SK-N-SH treated with all-trans-retinoic acid at 6 μM for 48 hours (cell line): Measurements from ENCODE around the gene SIRT4.

Experiments used
- ATAC-seq: fragments of 200-7000 bp; cut with Tn5 transposase; 3 replicates; pipeline ENCODE4 v1.9.1; 2020; ENCODE audit warnings: mild to moderate bottlenecking, moderate library complexity
- BACH2 ChIP-seq: fragments of 250-450 bp; sonication (Bioruptor Pico); IDR thresholded peaks from 2 replicates; pipeline ENCODE4 v1.9.0; 2021; ENCODE audit warnings: mild to moderate bottlenecking, borderline replicate concordance
- CREB5 ChIP-seq: fragments of 250-450 bp; sonication (Bioruptor Pico); IDR thresholded peaks from 2 replicates; pipeline ENCODE4 v1.5.1; 2020; ENCODE audit warnings: low read depth, mild to moderate bottlenecking, moderate library complexity
- CSDC2 ChIP-seq: fragments of 250-450 bp; sonication (Bioruptor Pico); IDR thresholded peaks from 2 replicates; pipeline ENCODE4 v1.5.0; 2020; ENCODE audit warnings: mild to moderate bottlenecking, moderate library complexity
- ESRRG ChIP-seq: fragments of 250-450 bp; sonication (Bioruptor Pico); IDR thresholded peaks from 2 replicates; pipeline ENCODE4 v1.6.1; 2021; ENCODE audit warnings: mild to moderate bottlenecking
- GLIS3 ChIP-seq: fragments of 250-450 bp; sonication (Bioruptor Pico); IDR thresholded peaks from 2 replicates; pipeline ENCODE4 v1.5.0; 2020; ENCODE audit warnings: mild to moderate bottlenecking, moderate library complexity
- ISL1 ChIP-seq: fragments of 250-450 bp; sonication (Bioruptor Pico); IDR thresholded peaks from 2 replicates; pipeline ENCODE4 v2.1.2; 2022; ENCODE audit warnings: mild to moderate bottlenecking, moderate library complexity
- OSR1 ChIP-seq: fragments of 250-450 bp; sonication (Bioruptor Pico); IDR thresholded peaks from 2 replicates; pipeline ENCODE4 v1.8.0; 2022; ENCODE audit warnings: moderate library complexity, mild to moderate bottlenecking, inconsistent platforms
- PPARA ChIP-seq: fragments of 250-450 bp; sonication (Bioruptor Pico); IDR thresholded peaks from 2 replicates; pipeline ENCODE4 v1.5.0; 2020; ENCODE audit warnings: mild to moderate bottlenecking, borderline replicate concordance
- RARB ChIP-seq: fragments of 250-450 bp; sonication (Bioruptor Pico); IDR thresholded peaks from 2 replicates; pipeline ENCODE4 v1.8.0; 2021; ENCODE audit warnings: mild to moderate bottlenecking, moderate library complexity
- SNAI2 ChIP-seq: fragments of 250-450 bp; sonication (Bioruptor Pico); IDR thresholded peaks from 2 replicates; pipeline ENCODE4 v1.5.0; 2020; ENCODE audit warnings: mild to moderate bottlenecking, moderate library complexity
- TCF4 ChIP-seq: fragments of 250-450 bp; sonication (Bioruptor Pico); IDR thresholded peaks from 2 replicates; pipeline ENCODE4 v1.8.0; 2021; ENCODE audit warnings: mild to moderate bottlenecking, moderate library complexity, borderline replicate concordance
- TOX ChIP-seq: fragments of 250-450 bp; sonication (Bioruptor Pico); IDR thresholded peaks from 2 replicates; pipeline ENCODE4 v1.8.0; 2021; ENCODE audit warnings: mild to moderate bottlenecking, moderate library complexity, borderline replicate concordance
- ZC3H10 ChIP-seq: fragments of 250-450 bp; sonication (Bioruptor Pico); IDR thresholded peaks from 2 replicates; pipeline ENCODE4 v1.5.1; 2021; ENCODE audit warnings: mild to moderate bottlenecking, moderate library complexity
- ZFP3 ChIP-seq: fragments of 250-450 bp; sonication (Bioruptor Pico); IDR thresholded peaks from 2 replicates; pipeline ENCODE4 v1.5.0; 2020; ENCODE audit warnings: mild to moderate bottlenecking, moderate library complexity
- ZFP30 ChIP-seq: fragments of 450-650 bp; formaldehyde crosslinking; IDR thresholded peaks from 2 replicates; pipeline ENCODE4 v1.5.0; 2022; ENCODE audit warnings: mild to moderate bottlenecking, moderate library complexity
- ZNF565 ChIP-seq: fragments of 450-650 bp; formaldehyde crosslinking; conservative IDR thresholded peaks from 2 replicates; pipeline ENCODE4 v1.5.0; 2020; ENCODE audit warnings: low read depth, mild to moderate bottlenecking, moderate library complexity
- ZNF70 ChIP-seq: fragments of 450-650 bp; formaldehyde crosslinking; IDR thresholded peaks from 2 replicates; pipeline ENCODE4 v1.5.0; 2020; ENCODE audit warnings: mild to moderate bottlenecking, moderate library complexity
- ZNF8 ChIP-seq: fragments of 450-650 bp; formaldehyde crosslinking; IDR thresholded peaks from 2 replicates; pipeline ENCODE4 v1.5.0; 2020; ENCODE audit warnings: mild to moderate bottlenecking, moderate library complexity
- TF ChIP-seq, protein P1 (sequence below): fragments of 250-450 bp; sonication (Bioruptor Pico); IDR thresholded peaks from 2 replicates; pipeline ENCODE4 v1.5.0; 2020; ENCODE audit warnings: mild to moderate bottlenecking, moderate library complexity
- TF ChIP-seq, protein P2 (sequence below): fragments of 250-450 bp; sonication (Bioruptor Pico); IDR thresholded peaks from 2 replicates; pipeline ENCODE4 v1.8.0; 2021; ENCODE audit warnings: low read depth, mild to moderate bottlenecking, moderate library complexity, borderline replicate concordance
- TF ChIP-seq, protein P3 (sequence below): fragments of 250-450 bp; sonication (Bioruptor Pico); IDR thresholded peaks from 2 replicates; pipeline ENCODE4 v1.5.1; 2021; ENCODE audit warnings: mild to moderate bottlenecking, moderate library complexity
- TF ChIP-seq, protein P4 (sequence below): fragments of 250-450 bp; sonication (Bioruptor Pico); IDR thresholded peaks from 2 replicates; pipeline ENCODE4 v1.8.0; 2020; ENCODE audit warnings: mild to moderate bottlenecking, moderate library complexity, borderline replicate concordance

Gene SIRT4

DNA sequence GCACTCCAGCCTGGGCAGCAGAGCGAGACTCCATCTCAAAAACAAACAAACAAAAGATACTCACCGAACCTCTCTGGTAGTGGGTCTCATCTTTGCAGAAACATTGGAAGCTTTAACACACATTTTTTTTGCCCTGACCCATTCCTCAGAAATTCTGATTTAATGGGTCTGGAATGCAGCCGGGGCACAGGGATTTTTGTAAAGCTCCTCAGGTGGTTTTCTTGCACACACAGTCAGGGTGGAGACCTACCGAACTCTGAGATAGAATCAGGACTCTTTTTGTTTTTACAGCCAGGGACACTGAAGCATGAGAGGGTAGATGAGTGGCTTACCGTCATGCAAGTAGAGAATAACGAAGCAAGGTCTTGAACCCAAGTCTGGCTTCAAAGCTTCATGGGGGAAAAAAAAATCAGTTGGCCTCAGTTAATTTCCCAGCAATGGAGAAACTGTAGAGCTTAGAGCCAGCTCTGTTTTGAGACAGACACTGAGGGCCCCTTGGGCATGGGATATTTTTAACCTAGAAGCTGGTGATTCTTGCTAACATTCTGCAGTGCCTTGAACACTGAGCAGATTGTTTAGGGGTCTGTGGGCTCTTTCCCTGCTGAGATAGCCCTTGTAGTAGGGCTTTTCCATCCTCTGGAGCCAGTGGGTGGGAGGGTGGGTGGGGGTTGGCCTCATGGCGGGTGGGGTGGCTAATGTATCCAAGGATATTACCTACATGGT lies 15.2 kb upstream of the SIRT4 start:
- no peak for ATAC-seq
- no peak for TF ChIP-seq PPARA (CRISPR knock-in tag)
- no peak for TF ChIP-seq RARB
- no peak for TF ChIP-seq ZFP30 (CRISPR knock-in tag)
- no peak for TF ChIP-seq ESRRG (CRISPR knock-in tag)
- TF ChIP-seq, protein P1, sequence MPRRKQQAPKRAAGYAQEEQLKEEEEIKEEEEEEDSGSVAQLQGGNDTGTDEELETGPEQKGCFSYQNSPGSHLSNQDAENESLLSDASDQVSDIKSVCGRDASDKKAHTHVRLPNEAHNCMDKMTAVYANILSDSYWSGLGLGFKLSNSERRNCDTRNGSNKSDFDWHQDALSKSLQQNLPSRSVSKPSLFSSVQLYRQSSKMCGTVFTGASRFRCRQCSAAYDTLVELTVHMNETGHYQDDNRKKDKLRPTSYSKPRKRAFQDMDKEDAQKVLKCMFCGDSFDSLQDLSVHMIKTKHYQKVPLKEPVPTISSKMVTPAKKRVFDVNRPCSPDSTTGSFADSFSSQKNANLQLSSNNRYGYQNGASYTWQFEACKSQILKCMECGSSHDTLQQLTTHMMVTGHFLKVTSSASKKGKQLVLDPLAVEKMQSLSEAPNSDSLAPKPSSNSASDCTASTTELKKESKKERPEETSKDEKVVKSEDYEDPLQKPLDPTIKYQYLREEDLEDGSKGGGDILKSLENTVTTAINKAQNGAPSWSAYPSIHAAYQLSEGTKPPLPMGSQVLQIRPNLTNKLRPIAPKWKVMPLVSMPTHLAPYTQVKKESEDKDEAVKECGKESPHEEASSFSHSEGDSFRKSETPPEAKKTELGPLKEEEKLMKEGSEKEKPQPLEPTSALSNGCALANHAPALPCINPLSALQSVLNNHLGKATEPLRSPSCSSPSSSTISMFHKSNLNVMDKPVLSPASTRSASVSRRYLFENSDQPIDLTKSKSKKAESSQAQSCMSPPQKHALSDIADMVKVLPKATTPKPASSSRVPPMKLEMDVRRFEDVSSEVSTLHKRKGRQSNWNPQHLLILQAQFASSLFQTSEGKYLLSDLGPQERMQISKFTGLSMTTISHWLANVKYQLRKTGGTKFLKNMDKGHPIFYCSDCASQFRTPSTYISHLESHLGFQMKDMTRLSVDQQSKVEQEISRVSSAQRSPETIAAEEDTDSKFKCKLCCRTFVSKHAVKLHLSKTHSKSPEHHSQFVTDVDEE (CRISPR knock-in tag): no peak
- no peak for TF ChIP-seq BACH2 (CRISPR knock-in tag)
- TF ChIP-seq CSDC2: no peak
- TF ChIP-seq SNAI2: no peak
- no peak for TF ChIP-seq TCF4
- TF ChIP-seq, protein P2, sequence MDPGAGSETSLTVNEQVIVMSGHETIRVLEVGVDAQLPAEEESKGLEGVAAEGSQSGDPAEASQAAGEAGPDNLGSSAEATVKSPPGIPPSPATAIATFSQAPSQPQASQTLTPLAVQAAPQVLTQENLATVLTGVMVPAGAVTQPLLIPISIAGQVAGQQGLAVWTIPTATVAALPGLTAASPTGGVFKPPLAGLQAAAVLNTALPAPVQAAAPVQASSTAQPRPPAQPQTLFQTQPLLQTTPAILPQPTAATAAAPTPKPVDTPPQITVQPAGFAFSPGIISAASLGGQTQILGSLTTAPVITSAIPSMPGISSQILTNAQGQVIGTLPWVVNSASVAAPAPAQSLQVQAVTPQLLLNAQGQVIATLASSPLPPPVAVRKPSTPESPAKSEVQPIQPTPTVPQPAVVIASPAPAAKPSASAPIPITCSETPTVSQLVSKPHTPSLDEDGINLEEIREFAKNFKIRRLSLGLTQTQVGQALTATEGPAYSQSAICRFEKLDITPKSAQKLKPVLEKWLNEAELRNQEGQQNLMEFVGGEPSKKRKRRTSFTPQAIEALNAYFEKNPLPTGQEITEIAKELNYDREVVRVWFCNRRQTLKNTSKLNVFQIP (CRISPR knock-in tag): no peak
- TF ChIP-seq ZNF70 (CRISPR knock-in tag): no peak
- TF ChIP-seq ZFP3 (CRISPR knock-in tag): no peak

DNA sequence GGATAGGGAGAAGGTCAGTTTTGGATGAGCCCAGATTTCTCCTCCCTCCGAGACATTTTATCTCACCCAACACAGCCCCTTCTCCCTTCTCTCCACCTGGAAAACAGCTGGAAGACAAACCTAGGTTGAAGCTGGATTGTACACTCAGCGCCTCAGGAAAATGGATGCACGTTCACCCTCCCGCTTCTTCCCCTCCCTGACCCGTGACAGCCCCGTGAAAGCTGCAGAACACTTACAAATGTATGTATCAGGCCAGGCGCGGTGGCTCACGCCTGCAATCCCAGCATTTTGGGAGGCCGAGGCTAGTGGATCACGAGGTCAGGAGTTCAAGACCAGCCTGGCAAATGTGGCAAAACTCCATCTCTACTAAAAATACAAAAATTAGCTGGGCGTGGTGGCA lies 14.6 kb upstream of the SIRT4 start:
- ATAC-seq: no peak
- TF ChIP-seq, protein P3, sequence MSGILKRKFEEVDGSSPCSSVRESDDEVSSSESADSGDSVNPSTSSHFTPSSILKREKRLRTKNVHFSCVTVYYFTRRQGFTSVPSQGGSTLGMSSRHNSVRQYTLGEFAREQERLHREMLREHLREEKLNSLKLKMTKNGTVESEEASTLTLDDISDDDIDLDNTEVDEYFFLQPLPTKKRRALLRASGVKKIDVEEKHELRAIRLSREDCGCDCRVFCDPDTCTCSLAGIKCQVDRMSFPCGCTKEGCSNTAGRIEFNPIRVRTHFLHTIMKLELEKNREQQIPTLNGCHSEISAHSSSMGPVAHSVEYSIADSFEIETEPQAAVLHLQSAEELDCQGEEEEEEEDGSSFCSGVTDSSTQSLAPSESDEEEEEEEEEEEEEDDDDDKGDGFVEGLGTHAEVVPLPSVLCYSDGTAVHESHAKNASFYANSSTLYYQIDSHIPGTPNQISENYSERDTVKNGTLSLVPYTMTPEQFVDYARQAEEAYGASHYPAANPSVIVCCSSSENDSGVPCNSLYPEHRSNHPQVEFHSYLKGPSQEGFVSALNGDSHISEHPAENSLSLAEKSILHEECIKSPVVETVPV (CRISPR knock-in tag): no peak
- TF ChIP-seq, protein P4, sequence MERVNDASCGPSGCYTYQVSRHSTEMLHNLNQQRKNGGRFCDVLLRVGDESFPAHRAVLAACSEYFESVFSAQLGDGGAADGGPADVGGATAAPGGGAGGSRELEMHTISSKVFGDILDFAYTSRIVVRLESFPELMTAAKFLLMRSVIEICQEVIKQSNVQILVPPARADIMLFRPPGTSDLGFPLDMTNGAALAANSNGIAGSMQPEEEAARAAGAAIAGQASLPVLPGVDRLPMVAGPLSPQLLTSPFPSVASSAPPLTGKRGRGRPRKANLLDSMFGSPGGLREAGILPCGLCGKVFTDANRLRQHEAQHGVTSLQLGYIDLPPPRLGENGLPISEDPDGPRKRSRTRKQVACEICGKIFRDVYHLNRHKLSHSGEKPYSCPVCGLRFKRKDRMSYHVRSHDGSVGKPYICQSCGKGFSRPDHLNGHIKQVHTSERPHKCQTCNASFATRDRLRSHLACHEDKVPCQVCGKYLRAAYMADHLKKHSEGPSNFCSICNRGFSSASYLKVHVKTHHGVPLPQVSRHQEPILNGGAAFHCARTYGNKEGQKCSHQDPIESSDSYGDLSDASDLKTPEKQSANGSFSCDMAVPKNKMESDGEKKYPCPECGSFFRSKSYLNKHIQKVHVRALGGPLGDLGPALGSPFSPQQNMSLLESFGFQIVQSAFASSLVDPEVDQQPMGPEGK (CRISPR knock-in tag): no peak
- TF ChIP-seq ZFP3 (CRISPR knock-in tag) (no peak), ESRRG (CRISPR knock-in tag) (no peak), CSDC2 (no peak), OSR1 (CRISPR knock-in tag) (no peak), ZC3H10 (CRISPR knock-in tag) (no peak), PPARA (CRISPR knock-in tag) (no peak), ZFP30 (CRISPR knock-in tag) (no peak), ZNF565 (CRISPR knock-in tag) (no peak), GLIS3 (CRISPR knock-in tag) (no peak), TCF4 (no peak), BACH2 (CRISPR knock-in tag) (no peak), TOX (CRISPR knock-in tag) (no peak), ISL1 (CRISPR knock-in tag) (no peak), CREB5 (CRISPR knock-in tag) (no peak), ZNF8 (no peak), RARB (no peak)
- TF ChIP-seq, protein P2 (CRISPR knock-in tag): no peak
- TF ChIP-seq, protein P1 (CRISPR knock-in tag): no peak
